ENCODE measurements around the gene C1QL4.

The C1QL4 gene

DNA sequence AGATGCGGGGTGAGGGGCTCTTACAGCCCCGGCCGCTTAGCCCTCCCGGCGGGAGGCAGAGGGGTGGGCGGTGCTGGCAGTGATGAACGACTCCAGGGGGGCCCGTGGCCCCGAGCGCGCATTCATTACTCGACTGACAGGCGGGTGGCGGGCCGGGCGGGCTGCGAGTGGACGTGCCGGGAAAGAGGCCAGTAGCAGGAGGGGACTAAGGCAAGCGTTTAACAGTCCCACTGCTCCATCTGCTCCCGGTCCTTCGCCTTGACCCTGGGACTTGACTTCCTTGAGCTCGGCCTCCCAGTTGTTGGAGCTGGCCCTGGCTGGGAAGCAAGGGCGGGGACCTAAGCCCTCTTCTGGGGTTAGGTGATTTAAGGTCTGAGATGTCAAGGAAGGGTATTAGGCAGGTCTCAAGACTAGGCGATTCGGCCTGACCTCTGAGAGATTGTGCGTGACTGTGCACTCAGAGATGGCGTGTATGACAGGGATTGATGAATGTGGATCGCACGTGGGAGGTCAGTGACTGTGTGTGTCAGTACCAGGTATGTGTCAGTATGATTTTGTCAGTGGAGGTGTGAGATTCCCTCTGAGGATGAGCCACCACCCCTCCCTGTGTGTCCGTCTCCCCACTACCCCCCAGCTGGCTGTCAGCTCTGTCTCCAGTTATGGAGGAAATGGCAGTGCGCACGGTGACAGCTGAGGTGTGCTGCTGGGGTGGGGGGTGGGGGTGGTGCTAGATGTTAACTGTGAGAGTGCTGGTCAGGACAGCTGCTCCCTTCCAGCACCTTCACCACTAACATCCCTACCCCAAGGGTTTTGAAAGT is 6.1 kb upstream of the C1QL4 start:
- H3K27me3 ChIP-seq (ENCODE audit: insufficient read depth, low read length) = 0 out of 2 replicates have a peak, but pooled peaks cover 4% of the 10 kb centered on the region

DNA sequence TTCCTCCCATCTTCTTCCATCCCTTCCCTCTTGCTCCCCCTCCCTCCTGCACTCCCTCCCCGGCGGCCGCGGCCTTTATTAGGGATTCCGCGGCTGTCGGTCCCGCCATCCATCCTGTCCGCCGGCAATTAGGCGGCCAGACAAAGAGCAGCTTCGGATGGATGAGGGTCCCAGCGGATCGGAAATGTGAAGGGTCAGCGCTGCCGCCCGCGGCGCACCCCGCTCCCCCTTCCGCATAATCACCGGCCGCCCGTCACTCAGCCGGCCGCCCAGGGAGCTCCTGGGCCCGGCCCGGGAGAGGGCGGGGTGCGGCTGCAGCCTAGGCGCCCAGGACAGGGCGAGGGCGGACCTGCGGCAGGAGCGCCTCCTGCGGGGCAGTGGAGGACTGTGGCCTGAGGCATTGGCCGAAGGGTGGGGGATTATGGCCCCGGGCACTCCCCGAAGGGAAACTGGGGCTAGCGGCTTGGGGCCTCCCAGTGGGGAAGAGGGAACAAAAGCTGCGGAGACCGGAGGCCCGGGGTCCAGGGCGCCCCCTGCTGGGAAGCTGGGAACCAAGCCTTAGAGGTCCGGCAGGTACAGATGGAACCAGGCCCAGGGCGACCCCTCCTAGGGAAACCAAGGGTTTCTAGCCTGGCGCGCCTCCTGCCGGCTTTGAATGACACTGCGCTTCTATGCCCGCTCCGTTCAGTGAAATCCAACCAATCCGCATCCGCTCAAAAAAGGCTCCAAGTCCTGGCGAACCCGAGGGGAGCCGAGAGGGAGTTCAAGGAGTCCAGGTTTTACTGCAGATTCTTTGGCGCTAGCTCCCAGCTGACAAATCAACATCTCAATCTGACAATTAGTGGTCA is 5.3 kb upstream of the C1QL4 start:
- no peak overlapping the region for H2AFZ ChIP-seq (ENCODE audit: low read length)
- H3K27ac ChIP-seq (ENCODE audit: low read depth, low read length, poor library complexity, severe bottlenecking) = no peak overlapping the region

More for the DNA sequence above, 6.1 kb upstream of the C1QL4 start:
- Histone ChIP-seq H3K9me2 (ENCODE audit: low read depth, low read length) (no peaks in the 10 kb centered on the region), H3F3A (ENCODE audit: insufficient read depth, low read length) (no peaks in the 10 kb centered on the region), H3K27ac (ENCODE audit: low read depth, low read length, poor library complexity, severe bottlenecking) (no peak overlapping the region), H3K4me1 (ENCODE audit: insufficient read depth, low read length, severe bottlenecking) (peaks cover 38% of the 10 kb centered on the region), H3K9me3 (ENCODE audit: low read length) (no peaks in the 10 kb centered on the region), H3K4me2 (ENCODE audit: low read length) (peak overlapping the region; percentile 44), H3K4me3 (ENCODE audit: low read depth, low read length, poor library complexity, severe bottlenecking) (no peak overlapping the region), H2AFZ (ENCODE audit: low read length) (no peak overlapping the region), H3K79me2 (ENCODE audit: insufficient read depth, low read length) (no peaks in the 10 kb centered on the region), H4K20me1 (ENCODE audit: insufficient read depth, low read length) (no peaks in the 10 kb centered on the region), H3K9ac (ENCODE audit: low read length) (no peak overlapping the region), H3K36me3 (ENCODE audit: insufficient read depth, low read length) (no peaks in the 10 kb centered on the region)
- TF ChIP-seq, protein P1, sequence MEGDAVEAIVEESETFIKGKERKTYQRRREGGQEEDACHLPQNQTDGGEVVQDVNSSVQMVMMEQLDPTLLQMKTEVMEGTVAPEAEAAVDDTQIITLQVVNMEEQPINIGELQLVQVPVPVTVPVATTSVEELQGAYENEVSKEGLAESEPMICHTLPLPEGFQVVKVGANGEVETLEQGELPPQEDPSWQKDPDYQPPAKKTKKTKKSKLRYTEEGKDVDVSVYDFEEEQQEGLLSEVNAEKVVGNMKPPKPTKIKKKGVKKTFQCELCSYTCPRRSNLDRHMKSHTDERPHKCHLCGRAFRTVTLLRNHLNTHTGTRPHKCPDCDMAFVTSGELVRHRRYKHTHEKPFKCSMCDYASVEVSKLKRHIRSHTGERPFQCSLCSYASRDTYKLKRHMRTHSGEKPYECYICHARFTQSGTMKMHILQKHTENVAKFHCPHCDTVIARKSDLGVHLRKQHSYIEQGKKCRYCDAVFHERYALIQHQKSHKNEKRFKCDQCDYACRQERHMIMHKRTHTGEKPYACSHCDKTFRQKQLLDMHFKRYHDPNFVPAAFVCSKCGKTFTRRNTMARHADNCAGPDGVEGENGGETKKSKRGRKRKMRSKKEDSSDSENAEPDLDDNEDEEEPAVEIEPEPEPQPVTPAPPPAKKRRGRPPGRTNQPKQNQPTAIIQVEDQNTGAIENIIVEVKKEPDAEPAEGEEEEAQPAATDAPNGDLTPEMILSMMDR (IDR thresholded peaks at IDR 0.05; ENCODE audit: low read length) = no peak
- TF ChIP-seq EZH2 (IDR thresholded peaks at IDR 0.05; ENCODE audit: borderline replicate concordance, low read length) = no peak

DNA sequence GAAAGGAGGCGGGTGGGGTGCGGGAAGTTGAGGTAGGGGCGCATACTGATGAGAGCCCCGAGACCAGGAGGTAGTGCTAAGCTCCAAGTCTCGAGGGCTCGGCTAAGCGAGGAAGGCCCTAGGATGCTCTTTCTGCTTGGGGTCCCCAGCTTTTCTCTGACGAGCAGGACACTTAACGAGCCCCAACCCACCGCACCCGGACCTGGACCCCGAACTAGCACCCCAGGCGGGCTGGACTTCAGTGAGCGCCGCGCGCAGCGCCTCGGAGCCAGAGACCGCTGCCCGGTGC is 4.7 kb upstream of the C1QL4 start:
- no peaks in the 10 kb centered on the region for H3K9me3 ChIP-seq (ENCODE audit: low read length)
- no peak overlapping the region for H3K9ac ChIP-seq (ENCODE audit: low read length)
- no peak for TF ChIP-seq EZH2 (IDR thresholded peaks at IDR 0.05; ENCODE audit: borderline replicate concordance, low read length)
- TF ChIP-seq, protein P1 (IDR thresholded peaks at IDR 0.05; ENCODE audit: low read length) = no peak
- no peaks in the 10 kb centered on the region for H4K20me1 ChIP-seq (ENCODE audit: insufficient read depth, low read length)
- H3K4me3 ChIP-seq (ENCODE audit: low read depth, low read length, poor library complexity, severe bottlenecking) = no peak overlapping the region
- H2AFZ ChIP-seq (ENCODE audit: low read length) = no peak overlapping the region
- H3K27me3 ChIP-seq (ENCODE audit: insufficient read depth, low read length) = 0 out of 2 replicates have a peak, but pooled peaks cover 4% of the 10 kb centered on the region
- no peaks in the 10 kb centered on the region for H3K79me2 ChIP-seq (ENCODE audit: insufficient read depth, low read length)
- H3K36me3 ChIP-seq (ENCODE audit: insufficient read depth, low read length) = no peaks in the 10 kb centered on the region
- H3K4me2 ChIP-seq (ENCODE audit: low read length) = no peak overlapping the region
- no peak overlapping the region for H3K27ac ChIP-seq (ENCODE audit: low read depth, low read length, poor library complexity, severe bottlenecking)
- H3K4me1 ChIP-seq (ENCODE audit: insufficient read depth, low read length, severe bottlenecking) = peaks cover 30% of the 10 kb centered on the region
- H3K9me2 ChIP-seq (ENCODE audit: low read depth, low read length) = no peaks in the 10 kb centered on the region
- no peaks in the 10 kb centered on the region for H3F3A ChIP-seq (ENCODE audit: insufficient read depth, low read length)

More for the DNA sequence above, 5.3 kb upstream of the C1QL4 start:
- no peaks in the 10 kb centered on the region for H3K9me2 ChIP-seq (ENCODE audit: low read depth, low read length)
- peaks cover 34% of the 10 kb centered on the region for H3K4me1 ChIP-seq (ENCODE audit: insufficient read depth, low read length, severe bottlenecking)
- no peaks in the 10 kb centered on the region for H3K9me3 ChIP-seq (ENCODE audit: low read length)
- TF ChIP-seq, protein P1 (IDR thresholded peaks at IDR 0.05; ENCODE audit: low read length) = peak; percentile 98
- TF ChIP-seq EZH2 (IDR thresholded peaks at IDR 0.05; ENCODE audit: borderline replicate concordance, low read length) = no peak
- no peaks in the 10 kb centered on the region for H3K79me2 ChIP-seq (ENCODE audit: insufficient read depth, low read length)
- no peaks in the 10 kb centered on the region for H3K36me3 ChIP-seq (ENCODE audit: insufficient read depth, low read length)
- peak overlapping the region; percentile 44 for H3K4me2 ChIP-seq (ENCODE audit: low read length)
- H3F3A ChIP-seq (ENCODE audit: insufficient read depth, low read length) = no peaks in the 10 kb centered on the region
- H3K27me3 ChIP-seq (ENCODE audit: insufficient read depth, low read length) = 0 out of 2 replicates have a peak, but pooled peaks cover 4% of the 10 kb centered on the region
- no peak overlapping the region for H3K9ac ChIP-seq (ENCODE audit: low read length)
- H3K4me3 ChIP-seq (ENCODE audit: low read depth, low read length, poor library complexity, severe bottlenecking) = no peak overlapping the region
- no peaks in the 10 kb centered on the region for H4K20me1 ChIP-seq (ENCODE audit: insufficient read depth, low read length)

Measured in OCI-LY1 (cell line).